Mammary epithelial cell (primary cell): ENCODE results near the gene MAPK8IP1.

Experiments
- CTCF ChIP-seq, 2 donors: IDR thresholded peaks in 1 of 2; conservative IDR thresholded peaks in 1 of 2; 2 replicates each; pipeline ENCODE4 v1.5.1; 2011 to 2012; ENCODE audit warnings: inconsistent platforms in 2 of 2, low read length in 2 of 2, mild to moderate bottlenecking in 2 of 2, control low read depth in 1 of 2, low read depth in 1 of 2; ENCODE audit not compliant: insufficient read depth in 1 of 2; ENCODE audit errors: extremely low read depth in 1 of 2
- EZH2 ChIP-seq: IDR thresholded peaks from 2 replicates; pipeline ENCODE4 v1.6.1; 2012; ENCODE audit warnings: low read length, inconsistent platforms, borderline replicate concordance

- TF ChIP-seq EZH2 (no peak), CTCF (conservative IDR thresholded peaks at IDR 0.05 in 1 of 2, IDR thresholded peaks at IDR 0.05 in 1 of 2; ENCODE audit: extremely low read depth in 1 of 2, insufficient read depth in 1 of 2, low read depth in 1 of 2, low read length in 2 of 2) (peak in 1 of 2 donors; percentile 3)
Measured at GRCh38 chr11:45890886-45891550, 5.6 kb downstream of the MAPK8IP1 start.
